ENCODE data around the gene AHCTF1. TPM values are rescaled to one million over a fixed set of nuclear protein-coding genes. Genes with fewer than 3 reads are reported as not detected.
"Not testable (repeated sequence)": the region's sequence is repeated elsewhere in the genome, so short reads cannot be mapped to it uniquely, and the experiment has no call there.

Gene AHCTF1
- total RNA-seq, 2 donors from 2014 or later = 30.8 to 45.6 TPM

- H3K27ac Mint-ChIP-seq = peak overlapping the region; percentile 10
- no peaks in the 10 kb centered on the region for H3K9me3 Mint-ChIP-seq
- H3K36me3 Mint-ChIP-seq (ENCODE audit: low read depth) = peaks cover 26% of the 10 kb centered on the region
- no peaks in the 10 kb centered on the region for H3K4me1 Mint-ChIP-seq
- H3K27me3 Mint-ChIP-seq = peaks cover 5% of the 10 kb centered on the region
- H3K4me3 Mint-ChIP-seq = no peak overlapping the region
- peak; percentile 49 for ATAC-seq (replicated peaks)
These were observed 94.2 kb downstream of the AHCTF1 start for GRCh38 chr1:246837418-246838117.

GRCh38 chr1:246836209-246836966 lies 95.4 kb downstream of the AHCTF1 start:
- ATAC-seq (replicated peaks) = no peak
- Mint-ChIP-seq H3K4me3 (no peak overlapping the region), H3K27ac (no peak overlapping the region), H3K27me3 (peaks cover 5% of the 10 kb centered on the region), H3K4me1 (no peaks in the 10 kb centered on the region), H3K9me3 (no peaks in the 10 kb centered on the region), H3K36me3 (ENCODE audit: low read depth) (peaks cover 18% of the 10 kb centered on the region)

GRCh38 chr1:246831543-246831942 lies 100.2 kb downstream of the AHCTF1 start:
- Mint-ChIP-seq H3K27me3 (peaks cover 15% of the 10 kb centered on the region), H3K36me3 (ENCODE audit: low read depth) (no peaks in the 10 kb centered on the region), H3K27ac (no peak overlapping the region), H3K4me3 (no peak overlapping the region), H3K4me1 (no peaks in the 10 kb centered on the region), H3K9me3 (peaks cover 10% of the 10 kb centered on the region)
- ATAC-seq (replicated peaks) = no peak

GRCh38 chr1:246828818-246829217 lies 102.9 kb downstream of the AHCTF1 start:
- H3K36me3 Mint-ChIP-seq (ENCODE audit: low read depth) = no peaks in the 10 kb centered on the region
- H3K27me3 Mint-ChIP-seq = peaks cover 14% of the 10 kb centered on the region
- peaks cover 10% of the 10 kb centered on the region for H3K9me3 Mint-ChIP-seq
- H3K27ac Mint-ChIP-seq = no peak overlapping the region
- ATAC-seq (replicated peaks) = no peak
- H3K4me1 Mint-ChIP-seq = no peaks in the 10 kb centered on the region
- H3K4me3 Mint-ChIP-seq = no peak overlapping the region

GRCh38 chr1:246827396-246827795 lies 104.4 kb downstream of the AHCTF1 start:
- peaks cover 10% of the 10 kb centered on the region for H3K9me3 Mint-ChIP-seq
- ATAC-seq (replicated peaks) = no peak
- H3K4me1 Mint-ChIP-seq = no peaks in the 10 kb centered on the region
- no peak overlapping the region for H3K27ac Mint-ChIP-seq
- H3K4me3 Mint-ChIP-seq = no peak overlapping the region
- H3K27me3 Mint-ChIP-seq = peaks cover 9% of the 10 kb centered on the region
- no peaks in the 10 kb centered on the region for H3K36me3 Mint-ChIP-seq (ENCODE audit: low read depth)

DNA sequence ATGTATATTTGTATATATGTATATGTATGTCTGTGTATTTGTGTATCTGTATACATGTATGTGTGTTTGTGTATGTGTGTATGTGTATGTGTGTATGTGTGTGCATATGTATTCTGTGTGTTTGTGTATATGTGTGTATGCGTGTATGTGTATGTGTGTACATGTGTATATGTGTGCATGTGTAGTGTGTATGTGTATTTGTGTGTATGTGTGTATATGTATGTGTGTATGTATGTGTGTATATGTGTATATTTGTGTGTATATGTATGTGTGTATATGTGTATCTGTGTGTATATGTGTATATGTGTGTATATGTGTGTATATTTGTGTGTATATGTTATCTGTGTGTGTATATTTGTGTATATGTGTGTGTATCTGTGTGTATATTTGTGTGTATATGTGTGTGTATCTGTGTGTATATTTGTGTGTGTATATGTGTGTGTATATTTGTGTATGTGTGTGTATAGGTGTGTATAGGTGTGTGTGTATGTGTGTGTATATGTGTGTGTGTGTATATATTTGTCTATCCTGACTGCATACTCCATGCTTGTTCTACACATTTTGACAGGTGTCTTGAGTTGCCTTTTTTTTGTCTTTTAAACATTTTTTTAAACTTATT lies 106.1 kb downstream of the AHCTF1 start:
- peaks cover 10% of the 10 kb centered on the region for H3K9me3 Mint-ChIP-seq
- H3K4me3 Mint-ChIP-seq = no peak overlapping the region
- no peak for ATAC-seq (replicated peaks)
- no peaks in the 10 kb centered on the region for H3K4me1 Mint-ChIP-seq
- peaks cover 11% of the 10 kb centered on the region for H3K27me3 Mint-ChIP-seq
- H3K27ac Mint-ChIP-seq = no peak overlapping the region
- no peaks in the 10 kb centered on the region for H3K36me3 Mint-ChIP-seq (ENCODE audit: low read depth)

- no peak for ATAC-seq (replicated peaks)
- no peaks in the 10 kb centered on the region for H3K4me1 Mint-ChIP-seq
- H3K4me3 Mint-ChIP-seq = no peak overlapping the region
- no peak overlapping the region for H3K27ac Mint-ChIP-seq
- H3K36me3 Mint-ChIP-seq (ENCODE audit: low read depth) = no peaks in the 10 kb centered on the region
- H3K9me3 Mint-ChIP-seq = peaks cover 6% of the 10 kb centered on the region
- peaks cover 9% of the 10 kb centered on the region for H3K27me3 Mint-ChIP-seq
These were observed 107.2 kb downstream of the AHCTF1 start for GRCh38 chr1:246824541-246824940.

DNA sequence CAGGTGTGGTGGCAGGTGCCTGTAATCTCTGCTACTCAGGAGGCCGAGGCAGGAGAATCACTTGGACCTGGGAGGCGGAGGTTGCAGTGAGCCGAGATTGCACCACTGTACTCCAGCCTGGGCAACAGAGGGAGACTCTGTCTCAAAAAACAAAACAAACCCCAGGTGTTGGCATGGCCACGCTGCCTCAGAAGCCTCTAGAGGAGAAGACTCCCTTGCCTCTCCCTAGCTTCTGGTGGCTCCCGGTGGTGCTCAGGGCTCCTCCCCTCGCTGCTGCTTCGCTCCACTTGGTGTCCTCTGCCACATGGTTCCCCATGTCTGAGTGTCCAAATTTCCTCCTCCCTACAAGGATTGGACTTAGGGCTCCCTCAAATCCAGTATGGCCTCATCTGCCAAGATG lies 109.6 kb downstream of the AHCTF1 start:
- not testable (repeated sequence) for ATAC-seq (replicated peaks); H3K27ac Mint-ChIP-seq; H3K4me3 Mint-ChIP-seq; H3K4me1 Mint-ChIP-seq; H3K36me3 Mint-ChIP-seq (ENCODE audit: low read depth); H3K9me3 Mint-ChIP-seq; H3K27me3 Mint-ChIP-seq

- no peak for ATAC-seq (replicated peaks)
- Mint-ChIP-seq H3K27ac (no peak overlapping the region), H3K36me3 (ENCODE audit: low read depth) (no peaks in the 10 kb centered on the region), H3K4me3 (no peak overlapping the region), H3K4me1 (peaks cover 4% of the 10 kb centered on the region), H3K9me3 (no peaks in the 10 kb centered on the region), H3K27me3 (peaks cover 6% of the 10 kb centered on the region)
These were observed 111.1 kb downstream of the AHCTF1 start for GRCh38 chr1:246820666-246821065.

- not testable (repeated sequence) for H3K4me1 Mint-ChIP-seq; H3K36me3 Mint-ChIP-seq (ENCODE audit: low read depth); ATAC-seq (replicated peaks); H3K27me3 Mint-ChIP-seq; H3K9me3 Mint-ChIP-seq; H3K4me3 Mint-ChIP-seq; H3K27ac Mint-ChIP-seq
These were observed 114.0 kb downstream of the AHCTF1 start for GRCh38 chr1:246817778-246818177.

- no peak overlapping the region for H3K27ac Mint-ChIP-seq
- H3K4me1 Mint-ChIP-seq = peaks cover 4% of the 10 kb centered on the region
- peaks cover 9% of the 10 kb centered on the region for H3K27me3 Mint-ChIP-seq
- ATAC-seq (replicated peaks) = peak; percentile 38
- no peaks in the 10 kb centered on the region for H3K36me3 Mint-ChIP-seq (ENCODE audit: low read depth)
- H3K9me3 Mint-ChIP-seq = no peaks in the 10 kb centered on the region
- H3K4me3 Mint-ChIP-seq = no peak overlapping the region
These were observed 116.0 kb downstream of the AHCTF1 start for GRCh38 chr1:246815693-246816270.

DNA sequence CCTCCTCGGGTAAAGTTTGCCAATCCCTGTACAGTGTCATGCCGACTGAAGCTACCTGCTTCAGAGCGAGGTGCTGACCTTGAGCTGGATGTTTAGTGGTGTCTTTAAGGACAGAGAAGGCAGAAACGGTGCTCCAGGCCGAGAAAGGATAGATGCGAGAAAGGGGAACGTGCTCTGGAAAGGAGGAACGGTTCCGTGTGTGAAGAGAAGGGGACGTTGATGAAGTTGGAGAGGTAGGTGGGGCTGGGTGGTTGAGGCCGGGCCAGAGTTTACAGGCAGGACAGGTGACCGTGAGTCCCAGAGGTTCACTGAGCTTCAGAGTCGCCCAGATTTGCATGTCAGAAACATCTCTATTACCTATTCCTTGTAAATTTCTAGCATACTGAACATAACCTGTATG lies 116.9 kb downstream of the AHCTF1 start:
- Mint-ChIP-seq H3K9me3 (no peaks in the 10 kb centered on the region), H3K36me3 (ENCODE audit: low read depth) (no peaks in the 10 kb centered on the region), H3K27me3 (peaks cover 6% of the 10 kb centered on the region), H3K27ac (no peak overlapping the region), H3K4me1 (peaks cover 4% of the 10 kb centered on the region), H3K4me3 (no peak overlapping the region)
- no peak for ATAC-seq (replicated peaks)

DNA sequence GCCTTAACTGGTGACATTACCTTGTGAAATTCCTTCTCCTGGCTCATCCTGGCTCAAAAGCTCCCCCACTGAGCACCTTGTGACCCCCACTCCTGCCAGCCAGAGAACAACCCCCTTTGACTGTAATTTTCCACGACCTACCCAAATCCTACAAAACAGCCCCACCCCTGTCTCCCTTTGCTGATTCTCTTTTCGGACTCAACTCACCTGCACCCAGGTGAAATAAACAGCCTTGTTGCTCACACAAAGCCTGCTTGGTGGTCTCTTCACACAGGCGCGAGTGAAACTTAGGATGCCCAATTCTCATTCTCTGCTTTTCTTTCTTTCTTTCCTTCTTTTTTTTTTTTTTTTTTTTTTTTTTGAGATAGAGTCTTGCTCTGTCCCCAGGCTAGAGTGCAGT lies 118.4 kb downstream of the AHCTF1 start:
- H3K36me3 Mint-ChIP-seq (ENCODE audit: low read depth); H3K4me1 Mint-ChIP-seq; H3K4me3 Mint-ChIP-seq; H3K9me3 Mint-ChIP-seq; H3K27ac Mint-ChIP-seq; ATAC-seq (replicated peaks); H3K27me3 Mint-ChIP-seq: not testable (repeated sequence)

GRCh38 chr1:246811985-246812384 lies 119.8 kb downstream of the AHCTF1 start:
- no peak overlapping the region for H3K27ac Mint-ChIP-seq
- H3K36me3 Mint-ChIP-seq (ENCODE audit: low read depth) = no peaks in the 10 kb centered on the region
- peaks cover 6% of the 10 kb centered on the region for H3K27me3 Mint-ChIP-seq
- H3K4me1 Mint-ChIP-seq = peaks cover 4% of the 10 kb centered on the region
- H3K4me3 Mint-ChIP-seq = no peak overlapping the region
- no peak for ATAC-seq (replicated peaks)
- H3K9me3 Mint-ChIP-seq = no peaks in the 10 kb centered on the region

GRCh38 chr1:246809473-246809872 lies 122.3 kb downstream of the AHCTF1 start:
- no peak overlapping the region for H3K4me3 Mint-ChIP-seq
- no peak overlapping the region for H3K27ac Mint-ChIP-seq
- H3K9me3 Mint-ChIP-seq = no peaks in the 10 kb centered on the region
- ATAC-seq (replicated peaks) = no peak
- H3K27me3 Mint-ChIP-seq = peaks cover 3% of the 10 kb centered on the region
- no peaks in the 10 kb centered on the region for H3K36me3 Mint-ChIP-seq (ENCODE audit: low read depth)
- H3K4me1 Mint-ChIP-seq = no peaks in the 10 kb centered on the region

Measured in activated T-helper 17 cell treated with anti-CD3 and anti-CD28 coated beads, Interleukin-2, amount 50 U/mL, for 72 hours (primary cell).